Fibroblast of lung (primary cell): ENCODE results near the gene SFI1.

Experiments used
- EZH2 ChIP-seq: IDR thresholded peaks from 2 replicates; pipeline ENCODE4 v1.5.1; 2012; ENCODE audit warnings: low read length, control low read depth, mild to moderate bottlenecking; ENCODE audit errors: missing control alignments
- TF ChIP-seq, protein P1 (sequence below), 2 donors: IDR thresholded peaks in 1 of 2; conservative IDR thresholded peaks in 1 of 2; 1 replicate in 1 of 2; 2 replicates in 1 of 2; pipeline ENCODE4 v1.5.1; 2011 to 2012; ENCODE audit warnings: low read length in 2 of 2, control low read depth in 1 of 2, inconsistent platforms in 1 of 2, low read depth in 1 of 2, mild to moderate bottlenecking in 1 of 2

DNA sequence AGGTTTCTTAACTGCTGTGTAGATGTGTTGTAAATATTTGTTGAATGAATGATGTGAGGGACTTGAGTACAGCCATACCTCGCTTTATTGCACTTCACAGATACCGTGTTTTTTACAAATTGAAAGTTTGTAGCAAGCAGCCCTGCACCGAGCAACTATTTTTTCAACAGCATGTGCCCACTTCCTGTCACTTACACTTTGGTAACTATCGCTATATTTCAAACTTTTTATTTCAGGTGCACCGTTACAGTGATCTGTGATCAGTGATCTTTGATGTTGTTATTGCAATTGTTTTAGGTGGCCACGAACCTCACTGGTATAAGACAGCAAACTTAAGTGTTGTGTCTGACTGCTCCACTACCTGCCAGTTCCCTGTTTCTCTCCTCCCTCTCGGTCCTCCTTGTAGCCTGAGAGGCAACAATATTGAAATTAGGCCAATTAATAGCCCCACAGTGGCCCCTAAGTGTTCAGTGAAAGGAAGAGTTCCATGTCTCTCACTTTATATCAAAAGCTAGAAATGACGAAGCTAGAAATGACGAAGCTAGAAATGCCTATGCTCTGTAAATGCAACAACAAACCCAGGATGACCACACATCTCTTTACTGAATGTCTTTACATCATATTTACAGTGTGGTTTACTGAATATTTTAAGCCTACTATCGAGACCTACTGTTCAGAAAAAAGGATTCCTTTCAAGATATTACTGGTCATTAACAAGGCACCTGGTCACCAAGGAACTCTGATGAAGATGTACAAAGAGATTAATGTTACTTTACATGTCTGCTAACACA lies 1.0 kb downstream of the SFI1 start:
- TF ChIP-seq, protein P1, sequence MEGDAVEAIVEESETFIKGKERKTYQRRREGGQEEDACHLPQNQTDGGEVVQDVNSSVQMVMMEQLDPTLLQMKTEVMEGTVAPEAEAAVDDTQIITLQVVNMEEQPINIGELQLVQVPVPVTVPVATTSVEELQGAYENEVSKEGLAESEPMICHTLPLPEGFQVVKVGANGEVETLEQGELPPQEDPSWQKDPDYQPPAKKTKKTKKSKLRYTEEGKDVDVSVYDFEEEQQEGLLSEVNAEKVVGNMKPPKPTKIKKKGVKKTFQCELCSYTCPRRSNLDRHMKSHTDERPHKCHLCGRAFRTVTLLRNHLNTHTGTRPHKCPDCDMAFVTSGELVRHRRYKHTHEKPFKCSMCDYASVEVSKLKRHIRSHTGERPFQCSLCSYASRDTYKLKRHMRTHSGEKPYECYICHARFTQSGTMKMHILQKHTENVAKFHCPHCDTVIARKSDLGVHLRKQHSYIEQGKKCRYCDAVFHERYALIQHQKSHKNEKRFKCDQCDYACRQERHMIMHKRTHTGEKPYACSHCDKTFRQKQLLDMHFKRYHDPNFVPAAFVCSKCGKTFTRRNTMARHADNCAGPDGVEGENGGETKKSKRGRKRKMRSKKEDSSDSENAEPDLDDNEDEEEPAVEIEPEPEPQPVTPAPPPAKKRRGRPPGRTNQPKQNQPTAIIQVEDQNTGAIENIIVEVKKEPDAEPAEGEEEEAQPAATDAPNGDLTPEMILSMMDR (conservative IDR thresholded peaks at IDR 0.05 in 1 of 2, IDR thresholded peaks at IDR 0.05 in 1 of 2; ENCODE audit: low read depth in 1 of 2, low read length in 2 of 2), result no peak
- no peak for TF ChIP-seq EZH2
